GM19328 (cell line): ENCODE measurements around the gene SSTR4.
"Not testable (repeated sequence)": the region's sequence is repeated elsewhere in the genome, so short reads cannot be mapped to it uniquely, and the experiment has no call there.

Experiments
- ATAC-seq: cut with Tn5 transposase; IDR thresholded peaks from one replicate; pipeline ENCODE4 v1.9.1; 2021; ENCODE audit warnings: mild to moderate bottlenecking, moderate library complexity; ENCODE audit not compliant: unreplicated experiment

The SSTR4 gene

GRCh38 chr20:23017516-23017915 is 17.6 kb upstream of the SSTR4 start:
- no peak for ATAC-seq

- ATAC-seq: no peak
Measured at GRCh38 chr20:23018432-23018831, 16.7 kb upstream of the SSTR4 start.

- no peak for ATAC-seq
Measured at GRCh38 chr20:23018941-23019340, 16.2 kb upstream of the SSTR4 start.

- ATAC-seq: no peak
Measured at GRCh38 chr20:23019403-23019802, 15.7 kb upstream of the SSTR4 start.

GRCh38 chr20:23020230-23021018 is 14.7 kb upstream of the SSTR4 start:
- ATAC-seq: no peak

GRCh38 chr20:23021541-23021940 is 13.6 kb upstream of the SSTR4 start:
- ATAC-seq: no peak

GRCh38 chr20:23021951-23022350 is 13.2 kb upstream of the SSTR4 start:
- no peak for ATAC-seq

GRCh38 chr20:23022849-23023248 is 12.3 kb upstream of the SSTR4 start:
- ATAC-seq: no peak

- ATAC-seq: no peak
Measured at GRCh38 chr20:23023621-23024177, 11.4 kb upstream of the SSTR4 start.

GRCh38 chr20:23024701-23025100 is 10.4 kb upstream of the SSTR4 start:
- no peak for ATAC-seq

- ATAC-seq: not testable (repeated sequence)
Measured at GRCh38 chr20:23025503-23025902, 9.6 kb upstream of the SSTR4 start.

GRCh38 chr20:23027721-23028120 is 7.4 kb upstream of the SSTR4 start:
- ATAC-seq: no peak

GRCh38 chr20:23028392-23028791 is 6.7 kb upstream of the SSTR4 start:
- no peak for ATAC-seq

- ATAC-seq: no peak
Measured at GRCh38 chr20:23029324-23029723, 5.8 kb upstream of the SSTR4 start.

- ATAC-seq: no peak
Measured at GRCh38 chr20:23031346-23031745, 3.8 kb upstream of the SSTR4 start.

GRCh38 chr20:23032056-23032749 is 2.9 kb upstream of the SSTR4 start:
- ATAC-seq: no peak

- ATAC-seq: no peak
Measured at GRCh38 chr20:23032750-23033078, 2.4 kb upstream of the SSTR4 start.

GRCh38 chr20:23033918-23034317 is 1.2 kb upstream of the SSTR4 start:
- no peak for ATAC-seq

- ATAC-seq: no peak
Measured at GRCh38 chr20:23035731-23036130, 619 bp downstream of the SSTR4 start.

- ATAC-seq: no peak
Measured at GRCh38 chr20:23036371-23036770, 1.3 kb downstream of the SSTR4 start.

GRCh38 chr20:23037017-23037481 is 1.9 kb downstream of the SSTR4 start:
- no peak for ATAC-seq
